IMR-90 (cell line): ENCODE data around the gene LDLRAD4. TPM values are rescaled to one million over a fixed set of nuclear protein-coding genes. Genes with fewer than 3 reads are reported as not detected.

ENCODE experiments used
- ATAC-seq: fragments of 200-7000 bp; cut with Tn5 transposase; 2 replicates; pipeline ENCODE4 v1.9.1; 2020; ENCODE audit warnings: low read depth, mild to moderate bottlenecking, moderate library complexity
- BruUV-seq: library from RNA; stranded (reverse); fragments of 400-500 nt; replicated peaks from 2 replicates; lab custom pipeline; 2021; lab: Mats Ljungman, UMichigan
- CTCF ChIA-PET: fragments of 300-600 bp; formaldehyde crosslinking; extraction: SDS; loops from one replicate; lab custom pipeline; 2021; ENCODE audit warnings: antibody characterized with exemption; lab: Yijun Ruan, JAX
- POLR2A ChIA-PET: fragments of 300-600 bp; sonication (Branson Sonifier 250); formaldehyde crosslinking; loops from one replicate; lab custom pipeline; 2022; ENCODE audit warnings: antibody characterized with exemption; ENCODE audit not compliant: unreplicated experiment; lab: Charles Lee
- DNase-seq: peaks from one replicate; pipeline ENCODE4 v3.0.0; 2013
- H2AFZ ChIP-seq: replicated peaks from 2 replicates; pipeline ENCODE3; 2013; ENCODE audit warnings: low read length, mild to moderate bottlenecking; ENCODE audit not compliant: poor library complexity
- H2AK5ac ChIP-seq: 2 replicates; pipeline ENCODE4 v1.6.1; 2013; ENCODE audit warnings: low read depth, low read length, inconsistent platforms
- H2AK9ac ChIP-seq: replicated peaks from 2 replicates; pipeline ENCODE3; 2013; ENCODE audit warnings: mild to moderate bottlenecking, low read depth, low read length, moderate library complexity; ENCODE audit not compliant: poor library complexity
- H2BK120ac ChIP-seq: 2 replicates; pipeline ENCODE4 v1.6.1; 2013; ENCODE audit warnings: low read depth, low read length, inconsistent platforms
- H2BK15ac ChIP-seq: 3 replicates; pipeline ENCODE4 v1.6.1; 2013; ENCODE audit warnings: low read depth, low read length, inconsistent platforms
- H2BK20ac ChIP-seq: 2 replicates; pipeline ENCODE4 v1.6.1; 2013; ENCODE audit warnings: low read depth, mild to moderate bottlenecking, inconsistent platforms, low read length, moderate library complexity
- H2BK5ac ChIP-seq: 2 replicates; pipeline ENCODE4 v1.6.1; 2013; ENCODE audit warnings: mild to moderate bottlenecking, low read depth, low read length, inconsistent platforms; ENCODE audit not compliant: poor library complexity, severe bottlenecking
- H3K14ac ChIP-seq: replicated peaks from 2 replicates; pipeline ENCODE4 v1.6.1; 2013; ENCODE audit warnings: low read depth, low read length, inconsistent platforms
- H3K18ac ChIP-seq: 2 replicates; pipeline ENCODE4 v1.6.1; 2013; ENCODE audit warnings: low read depth, low read length, control low read depth
- H3K23ac ChIP-seq: 2 replicates; pipeline ENCODE4 v1.6.1; 2013; ENCODE audit warnings: low read depth, low read length, inconsistent platforms
- H3K27ac ChIP-seq: 2 replicates; pipeline ENCODE4 v1.5.1; 2013; ENCODE audit warnings: mild to moderate bottlenecking, control low read depth, low read length; ENCODE audit not compliant: insufficient read depth
- H3K27me3 ChIP-seq: 2 replicates; pipeline ENCODE4 v1.6.1; 2013; ENCODE audit warnings: low read length; ENCODE audit not compliant: control insufficient read depth, insufficient read depth
- H3K36me3 ChIP-seq: 2 replicates; pipeline ENCODE4 v1.6.1; 2013; ENCODE audit warnings: low read length, mixed read lengths; ENCODE audit not compliant: control insufficient read depth, insufficient read depth
- H3K4ac ChIP-seq: 2 replicates; pipeline ENCODE4 v1.6.1; 2013; ENCODE audit warnings: low read depth, low read length, inconsistent platforms
- H3K4me1 ChIP-seq: 2 replicates; pipeline ENCODE4 v1.6.1; 2013; ENCODE audit warnings: low read length, mixed read lengths; ENCODE audit not compliant: control insufficient read depth, insufficient read depth
- H3K4me2 ChIP-seq: 2 replicates; pipeline ENCODE4 v1.6.1; 2013; ENCODE audit warnings: low read depth, mild to moderate bottlenecking, control low read depth, low read length, moderate library complexity
- H3K4me3 ChIP-seq: 2 replicates; pipeline ENCODE4 v1.5.1; 2013; ENCODE audit warnings: low read depth, mild to moderate bottlenecking, control low read depth, low read length, moderate library complexity; ENCODE audit not compliant: insufficient read depth
- H3K56ac ChIP-seq: 2 replicates; pipeline ENCODE4 v1.6.1; 2013; ENCODE audit warnings: low read length, inconsistent platforms; ENCODE audit not compliant: insufficient read depth; ENCODE audit errors: extremely low read depth
- H3K79me1 ChIP-seq, 2 experiments: 2 replicates each; pipeline ENCODE4 v1.6.1; 2013; ENCODE audit warnings: low read length in 2 of 2, inconsistent platforms in 1 of 2, low read depth in 1 of 2
- H3K9ac ChIP-seq: 2 replicates; pipeline ENCODE4 v1.6.1; 2013; ENCODE audit warnings: low read depth, low read length, control low read depth
- H3K9me1 ChIP-seq: 2 replicates; pipeline ENCODE4 v1.6.1; 2013; ENCODE audit warnings: low read length, inconsistent platforms; ENCODE audit not compliant: insufficient read depth
- H3K9me3 ChIP-seq: 2 replicates; pipeline ENCODE4 v1.6.1; 2013; ENCODE audit warnings: low read length; ENCODE audit not compliant: control insufficient read depth, insufficient read depth
- H4K20me1 ChIP-seq: 2 replicates; pipeline ENCODE4 v1.6.1; 2013; ENCODE audit warnings: low read length, inconsistent platforms; ENCODE audit not compliant: insufficient read depth
- H4K5ac ChIP-seq: 2 replicates; pipeline ENCODE4 v1.6.1; 2013; ENCODE audit warnings: mild to moderate bottlenecking, low read depth, low read length, control low read depth
- H4K8ac ChIP-seq, 2 experiments: 2 replicates each; pipeline ENCODE4 v1.6.1; 2013; ENCODE audit warnings: low read depth in 2 of 2, low read length in 2 of 2, control low read depth in 1 of 2, inconsistent platforms in 1 of 2
- H4K91ac ChIP-seq: 2 replicates; pipeline ENCODE4 v1.6.1; 2013; ENCODE audit warnings: low read depth, low read length, inconsistent platforms; ENCODE audit not compliant: insufficient read depth
- CEBPB ChIP-seq: IDR thresholded peaks from 2 replicates; pipeline ENCODE4 v1.6.1; 2012; ENCODE audit warnings: low read depth, low read length, improper control_type of control experiment
- CTCF ChIP-seq: conservative IDR thresholded peaks from 2 replicates; pipeline ENCODE4 v1.5.1; 2012; ENCODE audit warnings: mild to moderate bottlenecking, low read depth, low read length, improper control_type of control experiment
- NFE2L2 ChIP-seq: fragments of 150-350 bp; IDR thresholded peaks from 2 replicates; pipeline ENCODE4 v1.6.1; 2016; ENCODE audit warnings: low read depth, mild to moderate bottlenecking, low read length
- POLR2A ChIP-seq: IDR thresholded peaks from 2 replicates; pipeline ENCODE4 v1.6.1; 2012; ENCODE audit warnings: mild to moderate bottlenecking, low read depth, low read length
- RAD21 ChIP-seq: IDR thresholded peaks from 2 replicates; pipeline ENCODE4 v1.6.1; 2012; ENCODE audit warnings: low read length, improper control_type of control experiment
- RCOR1 ChIP-seq: IDR thresholded peaks from 2 replicates; pipeline ENCODE4 v1.6.1; 2012; ENCODE audit warnings: mild to moderate bottlenecking, low read length, improper control_type of control experiment; ENCODE audit not compliant: insufficient replicate concordance
- RFX5 ChIP-seq: IDR thresholded peaks from 2 replicates; pipeline ENCODE4 v1.8.0; 2012; ENCODE audit warnings: low read depth, mild to moderate bottlenecking, low read length, moderate library complexity
- SMC3 ChIP-seq: fragments of 150-350 bp; IDR thresholded peaks from 2 replicates; pipeline ENCODE4 v1.6.1; 2016; ENCODE audit warnings: low read depth, mild to moderate bottlenecking, antibody characterized with exemption, low read length, moderate library complexity
- USF2 ChIP-seq: fragments of 150-350 bp; IDR thresholded peaks from 2 replicates; pipeline ENCODE4 v1.6.1; 2017; ENCODE audit warnings: mild to moderate bottlenecking, antibody characterized with exemption, low read length, low read depth
- WGBS, 2 experiments: methylation state at CpG; one replicate each; pipeline versions ENCODE4 v1.1.5 to v1.1.7; 2013; ENCODE audit warnings: missing lambda C conversion rate in 2 of 2; ENCODE audit not compliant: insufficient read length in 1 of 2; ENCODE audit errors: extremely low coverage in 2 of 2; 5-methylcytosine and 5-hydroxymethylcytosine counted together
- dilution Hi-C: fragments of 300-500 bp; cut with HindIII; formaldehyde crosslinking; loops from one replicate; pipeline ENCODE4 v1.14.3; 2018; ENCODE audit warnings: low sequenced_read_pairs; ENCODE audit not compliant: unreplicated experiment
- in situ Hi-C: fragments of 300-500 bp; cut with MboI; formaldehyde crosslinking; loops from 3 replicates; pipeline ENCODE4 v1.14.3; 2019; ENCODE audit warnings: low sequenced_read_pairs, inconsistent platforms, mixed read lengths
- intact Hi-C: fragments of 100-400 bp; cut with micrococcal nuclease; formaldehyde crosslinking; loops from 2 replicates; pipeline ENCODE4 v1.10.0; 2022
- polyA plus RNA-seq, 3 experiments: library from polyadenylated mRNA; depleted of rRNA; stranded (reverse); fragments of >200 nt; gene quantifications; 2 replicates each; pipeline ENCODE4 v1.2.3, GENCODE V29; 2012; ENCODE audit warnings: low replicate concordance in 1 of 3
- total RNA-seq: library from RNA; depleted of rRNA; stranded (reverse); fragments of >200 nt; gene quantifications from 2 replicates; pipeline ENCODE4 v1.2.3, GENCODE V29; 2012

The LDLRAD4 gene
- total and polyA plus RNA-seq, 2 of the 4 experiments (the other 2 are of a cell fraction) = not detected

- no peak overlapping the region for H3K27ac ChIP-seq
- intact Hi-C loops = no loop called here
- no peak overlapping the region for H3K4ac ChIP-seq
- in situ Hi-C loops = no loop called here
- no peak overlapping the region for H3K18ac ChIP-seq
- ChIA-PET CTCF (no interaction called here), POLR2A (no interaction called here)
- no peak overlapping the region for H4K8ac ChIP-seq
- no peak overlapping the region for H2BK5ac ChIP-seq
- peaks cover 6% of the 10 kb centered on the region for H3K27me3 ChIP-seq
- H2BK20ac ChIP-seq = no peak overlapping the region
- no peak overlapping the region for H3K9ac ChIP-seq
- H3K4me1 ChIP-seq = no peaks in the 10 kb centered on the region
- H4K91ac ChIP-seq = no peak overlapping the region
- no peak overlapping the region for H3K56ac ChIP-seq
- H3K9me3 ChIP-seq = peaks cover 2% of the 10 kb centered on the region; the same call in 1 of the 2 replicates
- DNase-seq = no peak
- no peak for ATAC-seq
- dilution Hi-C loops = no loop called here
- H3K14ac ChIP-seq = no peak overlapping the region
- WGBS, 2 experiments = 66% methylated on average over 4 of the region's 8 CpGs; no CpG with 5 or more reads in 1 of the 2 experiments
- no peak overlapping the region for H2AK5ac ChIP-seq
- H2BK15ac ChIP-seq = no peak overlapping the region
- no peak overlapping the region for H2AK9ac ChIP-seq
- no peaks in the 10 kb centered on the region for H3K79me1 ChIP-seq
- no peak overlapping the region for H2AFZ ChIP-seq
- H3K36me3 ChIP-seq = no peaks in the 10 kb centered on the region
- H4K20me1 ChIP-seq = no peaks in the 10 kb centered on the region
- no TSS peak for BruUV-seq
- no peaks in the 10 kb centered on the region for H3K9me1 ChIP-seq
- no peak overlapping the region for H3K4me2 ChIP-seq
- no peak overlapping the region for H4K5ac ChIP-seq
- H2BK120ac ChIP-seq = no peak overlapping the region
- TF ChIP-seq RFX5 (no peak), RCOR1 (no peak), NFE2L2 (no peak), RAD21 (no peak), POLR2A (no peak), USF2 (no peak), SMC3 (no peak), CTCF (no peak), CEBPB (no peak)
- H3K23ac ChIP-seq = no peak overlapping the region
- H3K4me3 ChIP-seq = no peak overlapping the region
Observed at GRCh38 chr18:13202571-13202970, 16.0 kb upstream of the LDLRAD4 start.
